ENCODE results near the gene FALEC.

The FALEC gene

DNA sequence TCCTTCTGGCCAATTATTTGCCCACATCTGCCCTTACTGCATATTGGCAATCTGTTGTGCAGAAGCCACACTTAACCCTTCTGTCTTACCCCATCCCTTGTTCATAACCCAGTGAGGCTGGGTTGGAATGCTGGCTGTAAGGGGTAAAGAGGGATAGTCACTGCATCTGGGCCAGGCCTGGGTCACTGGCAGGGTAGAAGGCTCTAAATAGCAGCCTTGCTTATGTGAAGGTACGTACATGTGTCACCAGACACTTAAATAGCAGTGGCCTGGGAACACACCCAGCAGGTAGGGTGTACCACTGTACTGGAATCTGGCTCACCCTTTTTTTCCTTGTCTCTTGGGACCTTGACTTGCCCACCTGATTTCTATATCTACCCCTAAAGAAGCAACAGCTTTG, 38.2 kb upstream of the FALEC start:
- DNase-seq (ENCODE audit: low read depth), result no peak
- no peak overlapping the region for H3K4me3 ChIP-seq (replicated peaks; ENCODE audit: low read depth, low read length)
- TF ChIP-seq, protein P1, sequence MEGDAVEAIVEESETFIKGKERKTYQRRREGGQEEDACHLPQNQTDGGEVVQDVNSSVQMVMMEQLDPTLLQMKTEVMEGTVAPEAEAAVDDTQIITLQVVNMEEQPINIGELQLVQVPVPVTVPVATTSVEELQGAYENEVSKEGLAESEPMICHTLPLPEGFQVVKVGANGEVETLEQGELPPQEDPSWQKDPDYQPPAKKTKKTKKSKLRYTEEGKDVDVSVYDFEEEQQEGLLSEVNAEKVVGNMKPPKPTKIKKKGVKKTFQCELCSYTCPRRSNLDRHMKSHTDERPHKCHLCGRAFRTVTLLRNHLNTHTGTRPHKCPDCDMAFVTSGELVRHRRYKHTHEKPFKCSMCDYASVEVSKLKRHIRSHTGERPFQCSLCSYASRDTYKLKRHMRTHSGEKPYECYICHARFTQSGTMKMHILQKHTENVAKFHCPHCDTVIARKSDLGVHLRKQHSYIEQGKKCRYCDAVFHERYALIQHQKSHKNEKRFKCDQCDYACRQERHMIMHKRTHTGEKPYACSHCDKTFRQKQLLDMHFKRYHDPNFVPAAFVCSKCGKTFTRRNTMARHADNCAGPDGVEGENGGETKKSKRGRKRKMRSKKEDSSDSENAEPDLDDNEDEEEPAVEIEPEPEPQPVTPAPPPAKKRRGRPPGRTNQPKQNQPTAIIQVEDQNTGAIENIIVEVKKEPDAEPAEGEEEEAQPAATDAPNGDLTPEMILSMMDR (IDR thresholded peaks at IDR 0.05; ENCODE audit: low read length, missing control alignments), result no peak

DNA sequence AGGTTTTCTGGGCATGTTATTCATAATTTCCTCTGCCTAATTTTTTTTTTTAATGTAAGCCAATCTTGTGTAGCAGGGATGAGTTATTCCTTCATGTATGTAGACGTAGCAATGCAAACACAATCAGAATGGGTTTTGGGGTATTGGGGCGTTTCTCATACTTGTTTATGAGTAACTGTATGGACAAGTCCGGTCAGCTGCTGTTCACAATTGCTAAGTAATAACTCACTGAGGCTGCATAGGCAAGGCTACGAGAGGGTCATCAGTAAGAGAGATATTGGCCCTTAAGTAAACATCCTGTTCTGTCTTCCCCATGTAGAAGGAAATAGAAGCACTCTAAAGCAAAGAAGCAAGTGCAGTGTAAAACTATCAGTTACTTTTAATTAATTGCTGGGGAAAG, 37.8 kb upstream of the FALEC start:
- TF ChIP-seq, protein P1 (IDR thresholded peaks at IDR 0.05; ENCODE audit: low read length, missing control alignments), result no peak
- no peak overlapping the region for H3K4me3 ChIP-seq (replicated peaks; ENCODE audit: low read depth, low read length)
- peak; percentile 19 for DNase-seq (ENCODE audit: low read depth)

DNA sequence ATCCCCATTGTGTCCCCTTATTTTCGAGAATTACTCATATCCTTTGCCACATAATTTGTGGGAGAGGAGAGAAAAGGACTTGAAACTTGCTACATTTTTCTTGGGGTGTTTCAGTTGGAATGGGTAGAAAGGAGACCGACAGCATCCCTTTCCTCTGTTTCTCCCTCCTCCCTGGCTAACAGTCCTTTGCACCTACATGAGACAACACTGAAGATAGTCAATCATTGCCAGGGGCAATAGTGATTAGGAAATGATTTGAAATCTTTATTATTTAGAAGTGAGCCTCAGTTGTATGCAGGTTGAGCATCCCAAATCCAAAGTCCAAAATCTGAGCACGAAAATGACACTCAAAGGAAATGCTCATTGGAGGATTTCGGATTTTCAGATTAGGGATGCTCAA, 36.2 kb upstream of the FALEC start:
- TF ChIP-seq, protein P1 (IDR thresholded peaks at IDR 0.05; ENCODE audit: low read length, missing control alignments), result no peak
- DNase-seq (ENCODE audit: low read depth), result no peak
- H3K4me3 ChIP-seq (replicated peaks; ENCODE audit: low read depth, low read length), result no peak overlapping the region

DNA sequence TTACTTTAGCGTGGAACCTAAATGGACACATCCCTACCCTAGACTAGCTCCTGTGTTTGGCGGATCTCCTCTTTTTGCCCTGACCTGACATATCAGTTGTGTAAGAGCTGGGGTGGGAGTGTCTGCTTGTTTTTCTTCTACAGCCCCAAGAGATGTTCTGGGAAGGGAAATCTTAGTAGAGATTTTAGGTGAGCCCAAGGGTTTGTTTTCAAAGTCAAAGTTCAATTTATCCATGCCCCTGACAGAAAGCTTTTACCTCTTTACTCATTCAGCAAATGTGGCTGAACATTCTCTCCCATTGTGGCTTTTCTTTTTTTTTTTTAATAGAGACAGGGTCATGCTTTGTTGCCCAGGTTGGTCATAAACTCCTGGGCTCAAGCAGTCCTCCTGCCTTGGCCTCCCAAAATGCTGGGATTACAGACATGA, 35.6 kb upstream of the FALEC start:
- DNase-seq (ENCODE audit: low read depth), result no peak
- TF ChIP-seq, protein P1 (IDR thresholded peaks at IDR 0.05; ENCODE audit: low read length, missing control alignments), result no peak
- H3K4me3 ChIP-seq (replicated peaks; ENCODE audit: low read depth, low read length), result no peak overlapping the region

DNA sequence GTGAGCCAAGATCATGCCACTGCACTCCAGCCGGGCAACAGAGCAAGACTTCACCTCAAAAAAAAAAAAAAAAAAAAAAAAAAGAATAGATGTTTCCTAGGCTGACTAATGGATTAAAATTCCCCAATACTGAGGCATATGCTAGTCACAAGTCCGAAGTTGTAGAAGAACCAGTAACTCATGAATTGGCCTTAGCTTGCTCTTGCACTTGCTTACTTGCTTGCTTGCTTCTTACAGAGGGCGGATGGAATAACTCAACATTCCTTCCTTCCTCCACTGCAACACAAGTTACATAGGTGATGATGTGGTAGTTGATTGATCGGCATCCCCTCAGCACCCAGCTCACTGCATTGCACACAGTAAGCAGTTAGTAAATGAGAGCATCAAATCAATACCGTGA, 31.1 kb upstream of the FALEC start:
- TF ChIP-seq, protein P1 (IDR thresholded peaks at IDR 0.05; ENCODE audit: low read length, missing control alignments), result no peak
- DNase-seq (ENCODE audit: low read depth), result no peak
- no peak overlapping the region for H3K4me3 ChIP-seq (replicated peaks; ENCODE audit: low read depth, low read length)

DNA sequence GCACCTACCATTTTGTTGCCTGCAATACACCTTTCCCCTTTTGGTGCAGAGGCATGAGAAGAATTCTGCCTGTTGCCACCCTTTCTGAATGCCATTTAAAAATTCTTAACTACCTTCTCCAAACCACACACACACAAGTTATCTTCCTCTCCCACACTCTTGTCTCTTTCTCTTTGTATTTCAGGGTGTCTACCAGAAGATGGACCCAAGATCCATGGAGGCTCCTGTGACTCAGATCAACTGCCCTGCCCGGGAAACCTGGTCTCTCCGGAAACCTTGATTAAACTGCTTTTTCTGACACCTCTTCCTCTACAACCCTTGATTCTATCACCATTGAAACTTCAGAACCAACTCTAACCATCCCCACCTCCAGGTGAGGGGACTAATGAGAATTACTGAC, 30.7 kb upstream of the FALEC start:
- peak; percentile 51 for DNase-seq (ENCODE audit: low read depth)
- H3K4me3 ChIP-seq (replicated peaks; ENCODE audit: low read depth, low read length), result no peak overlapping the region
- TF ChIP-seq, protein P1 (IDR thresholded peaks at IDR 0.05; ENCODE audit: low read length, missing control alignments), result peak; percentile 38

DNA sequence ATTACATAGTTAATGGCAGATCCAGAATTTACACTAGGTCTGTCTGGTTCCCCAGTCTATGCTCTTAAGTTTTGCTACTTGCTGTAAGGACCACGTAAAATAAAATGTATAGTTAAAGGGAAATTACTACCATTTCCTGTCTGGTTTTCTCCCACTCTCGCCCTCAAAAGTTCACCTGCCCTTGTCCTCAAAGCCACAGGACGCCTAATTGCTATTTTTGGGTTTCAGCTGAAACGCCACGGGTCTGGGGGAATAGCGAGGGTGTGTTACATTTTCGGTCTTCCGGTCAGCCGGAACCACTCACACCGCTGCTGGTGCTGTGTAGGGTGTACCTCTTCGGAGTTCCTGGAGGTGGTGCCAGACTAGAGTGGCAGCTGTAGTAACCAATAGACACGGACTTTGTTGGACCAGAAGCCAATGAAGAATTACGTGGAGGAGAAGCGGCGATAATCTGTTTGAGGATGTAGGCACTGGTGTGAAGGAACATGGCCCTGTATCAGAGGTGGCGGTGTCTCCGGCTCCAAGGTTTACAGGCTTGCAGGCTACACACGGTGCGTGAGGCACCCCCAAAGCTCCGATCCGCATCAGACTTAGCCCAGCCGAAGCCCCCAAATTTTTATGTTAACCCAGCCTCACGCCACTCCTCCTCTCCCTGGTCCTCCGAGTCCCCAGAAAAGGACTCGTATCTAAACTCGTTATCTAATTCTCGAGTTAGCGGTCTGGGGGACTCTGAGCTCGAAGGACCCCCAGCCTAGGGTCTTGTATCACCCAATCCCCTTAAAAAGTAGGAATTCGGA, 28.4 kb upstream of the FALEC start, which contains the start of gene TARS2:
TSS of gene TARS2 (plus strand) at position 454 of the 797 bp plus-strand sequence. CDS start at position 486, 32 bp downstream.
- peak; percentile 99 for DNase-seq (ENCODE audit: low read depth)
- TF ChIP-seq, protein P1 (IDR thresholded peaks at IDR 0.05; ENCODE audit: low read length, missing control alignments), result peak; percentile 9
- peak within 1 kb of the TSS; percentile 96 for H3K4me3 ChIP-seq (replicated peaks; ENCODE audit: low read depth, low read length)

Measured in fibroblast of pulmonary artery (primary cell).